GM12875 (cell line): ENCODE data around the gene IL1RAPL2.
"Not testable (repeated sequence)": the region's sequence is repeated elsewhere in the genome, so short reads cannot be mapped to it uniquely, and the experiment has no call there.

Source experiments
- H3K4me3 ChIP-seq: one replicate; pipeline ENCODE4 v1.5.1; 2011; ENCODE audit warnings: low read depth, low read length, control low read depth
- TF ChIP-seq, protein P1 (sequence below): IDR thresholded peaks from 2 replicates; pipeline ENCODE4 v1.5.1; 2011; ENCODE audit warnings: low read depth, mild to moderate bottlenecking, control low read depth, inconsistent platforms, low read length, moderate library complexity, borderline replicate concordance; ENCODE audit not compliant: insufficient read depth

IL1RAPL2 gene

DNA sequence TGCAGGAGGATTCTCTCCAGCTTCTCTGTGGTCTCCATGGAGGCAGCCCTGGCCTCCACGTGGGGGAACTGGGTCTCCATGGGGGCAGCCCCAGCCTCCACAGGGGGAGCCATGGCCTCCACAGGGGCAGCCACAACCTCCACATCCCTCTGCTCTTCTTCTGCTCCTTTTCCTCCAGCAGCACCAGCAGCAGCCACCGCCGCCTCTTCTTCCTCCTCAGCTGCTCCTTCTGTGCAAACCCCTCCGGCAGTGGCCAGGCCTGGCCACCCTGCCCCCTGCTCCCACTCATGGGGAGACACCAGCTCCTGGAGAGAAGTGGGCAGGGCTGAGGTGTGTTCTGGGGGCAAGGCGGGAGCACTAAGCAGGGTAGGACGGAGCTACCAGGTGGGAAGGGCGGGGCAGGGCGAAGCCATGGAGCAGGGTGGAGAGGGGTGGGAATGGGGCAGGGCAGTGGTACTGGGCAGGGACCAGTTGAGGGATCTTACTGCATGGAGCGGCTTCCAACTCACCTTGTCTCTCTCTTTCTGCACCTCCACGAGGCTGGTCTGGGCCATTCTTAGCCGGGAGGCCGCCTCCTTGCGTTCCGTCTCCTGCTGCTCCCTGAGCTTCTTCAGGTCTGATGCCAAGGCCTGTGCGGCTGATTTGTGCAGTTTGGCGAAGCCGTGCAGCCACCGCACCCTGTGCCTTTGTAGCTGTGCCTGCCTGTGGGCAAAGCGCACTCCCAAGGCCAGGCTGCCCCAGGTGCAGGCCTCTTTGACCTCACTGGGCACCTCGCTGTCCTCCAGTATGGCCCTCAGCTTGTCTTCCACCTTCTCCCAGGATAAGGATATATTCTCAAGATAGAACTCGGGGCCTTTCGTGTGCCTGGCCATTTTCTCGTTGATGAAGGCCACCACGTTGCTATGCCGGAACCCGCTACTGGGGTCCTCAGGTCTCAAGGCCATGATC, 653.7 kb downstream of the IL1RAPL2 start:
- TF ChIP-seq, protein P1, sequence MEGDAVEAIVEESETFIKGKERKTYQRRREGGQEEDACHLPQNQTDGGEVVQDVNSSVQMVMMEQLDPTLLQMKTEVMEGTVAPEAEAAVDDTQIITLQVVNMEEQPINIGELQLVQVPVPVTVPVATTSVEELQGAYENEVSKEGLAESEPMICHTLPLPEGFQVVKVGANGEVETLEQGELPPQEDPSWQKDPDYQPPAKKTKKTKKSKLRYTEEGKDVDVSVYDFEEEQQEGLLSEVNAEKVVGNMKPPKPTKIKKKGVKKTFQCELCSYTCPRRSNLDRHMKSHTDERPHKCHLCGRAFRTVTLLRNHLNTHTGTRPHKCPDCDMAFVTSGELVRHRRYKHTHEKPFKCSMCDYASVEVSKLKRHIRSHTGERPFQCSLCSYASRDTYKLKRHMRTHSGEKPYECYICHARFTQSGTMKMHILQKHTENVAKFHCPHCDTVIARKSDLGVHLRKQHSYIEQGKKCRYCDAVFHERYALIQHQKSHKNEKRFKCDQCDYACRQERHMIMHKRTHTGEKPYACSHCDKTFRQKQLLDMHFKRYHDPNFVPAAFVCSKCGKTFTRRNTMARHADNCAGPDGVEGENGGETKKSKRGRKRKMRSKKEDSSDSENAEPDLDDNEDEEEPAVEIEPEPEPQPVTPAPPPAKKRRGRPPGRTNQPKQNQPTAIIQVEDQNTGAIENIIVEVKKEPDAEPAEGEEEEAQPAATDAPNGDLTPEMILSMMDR: no peak
- no peak overlapping the region for H3K4me3 ChIP-seq

DNA sequence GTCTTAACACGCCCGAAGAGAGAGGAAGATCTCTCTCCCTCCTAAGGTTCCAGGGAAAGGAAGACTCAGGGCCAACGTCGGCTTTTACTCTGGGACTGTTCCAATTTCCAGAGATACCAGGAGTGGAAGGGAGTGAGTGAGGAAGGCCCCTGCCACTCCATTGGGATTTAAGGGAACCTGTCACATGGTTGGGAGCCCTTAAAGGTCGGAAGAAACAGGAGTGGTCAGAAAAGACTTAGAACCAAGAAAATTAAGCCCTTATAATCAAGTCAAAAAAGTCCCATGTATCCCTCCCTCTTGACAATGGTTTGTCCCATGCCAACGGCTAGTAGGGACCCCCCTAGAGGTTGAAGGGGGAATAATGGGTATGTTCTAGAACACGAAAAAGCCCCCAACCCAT, 654.6 kb downstream of the IL1RAPL2 start, which contains the start of gene TEX13A:
Gene TEX13A, minus strand, starts transcription at position 59 of the 400 bp plus-strand sequence. CDS start 297 bp downstream, outside the sequence.
- TF ChIP-seq, protein P1: no peak
- H3K4me3 ChIP-seq: no peak within 1 kb of the TSS

DNA sequence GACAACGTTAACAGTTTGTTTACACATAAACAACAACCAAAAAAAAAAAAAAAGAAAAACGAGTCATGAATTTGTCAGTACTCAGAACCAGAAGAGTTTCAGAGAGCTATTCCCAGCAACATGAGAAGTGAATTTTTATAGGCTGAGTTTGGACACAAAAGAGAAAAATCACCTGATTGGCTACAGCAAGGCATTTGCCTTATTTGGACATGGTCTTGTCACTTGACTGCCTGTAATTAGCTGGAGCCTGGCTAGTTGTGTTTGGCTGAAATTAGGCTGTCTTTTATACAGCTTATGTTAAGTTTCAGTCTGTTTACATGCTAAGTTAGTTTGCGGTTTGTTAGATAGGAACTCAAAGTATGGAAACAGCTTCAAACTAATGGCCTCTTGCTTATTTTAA, 655.4 kb downstream of the IL1RAPL2 start:
- no peak overlapping the region for H3K4me3 ChIP-seq
- TF ChIP-seq, protein P1: no peak

DNA sequence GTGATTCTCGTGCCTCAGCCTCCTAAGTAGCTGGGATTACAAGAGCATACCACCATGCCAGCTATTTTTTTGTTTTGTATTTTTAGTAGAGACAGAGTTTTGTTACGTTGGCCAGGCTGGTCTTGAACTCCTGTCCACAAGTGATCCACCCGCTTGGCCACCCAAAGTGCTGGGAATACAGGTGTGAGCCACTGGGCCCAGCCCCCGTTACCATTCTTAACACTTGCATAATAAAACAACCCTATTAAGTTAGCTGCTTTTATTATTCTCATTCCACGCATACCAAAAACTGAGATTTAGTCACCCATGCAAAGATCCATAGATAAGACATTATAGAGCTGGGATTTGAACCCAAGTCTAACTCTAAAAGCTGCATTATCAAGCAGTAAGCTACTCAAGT, 660.5 kb downstream of the IL1RAPL2 start:
- no peak overlapping the region for H3K4me3 ChIP-seq
- TF ChIP-seq, protein P1: no peak

GRCh38 chrX:105228602-105229001, 662.6 kb downstream of the IL1RAPL2 start:
- H3K4me3 ChIP-seq: no peak overlapping the region
- TF ChIP-seq, protein P1: no peak

DNA sequence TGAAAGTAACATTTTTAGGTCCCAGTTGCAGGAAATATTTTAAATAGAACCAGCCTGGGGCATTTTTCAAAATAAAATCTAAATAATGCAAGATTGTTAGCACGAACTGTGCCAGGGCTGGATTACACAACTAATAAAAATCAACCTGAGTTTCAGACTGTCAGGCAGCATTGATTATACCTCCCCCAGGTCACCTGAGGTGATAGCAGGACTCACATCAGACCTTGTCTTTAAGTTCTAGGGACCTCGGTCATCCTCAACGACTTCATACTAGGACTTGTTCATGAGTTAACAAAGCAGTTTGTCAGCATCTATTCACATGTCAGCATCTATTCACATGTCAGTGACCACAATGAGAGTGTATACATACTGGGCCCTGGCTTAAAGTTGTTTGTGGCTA, 663.1 kb downstream of the IL1RAPL2 start:
- H3K4me3 ChIP-seq: no peak overlapping the region
- TF ChIP-seq, protein P1: no peak

DNA sequence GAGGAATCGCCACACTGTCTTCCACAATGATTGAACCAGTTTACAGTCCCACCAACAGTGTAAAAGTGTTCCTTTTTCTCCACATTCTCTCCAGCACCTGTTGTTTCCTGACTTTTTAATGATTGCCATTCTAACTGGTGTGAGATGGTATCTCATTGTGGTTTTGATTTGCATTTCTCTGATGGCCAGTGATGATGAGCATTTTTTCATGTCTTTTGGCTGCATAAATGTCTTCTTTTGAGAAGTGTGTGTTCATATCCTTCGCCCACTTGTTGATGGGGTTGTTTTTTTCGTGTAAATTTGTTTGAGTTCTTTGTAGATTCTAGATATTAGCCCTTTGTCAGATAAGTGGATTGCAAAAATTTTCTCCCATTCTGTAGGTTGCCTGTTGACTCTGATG, 671.4 kb downstream of the IL1RAPL2 start:
- not testable (repeated sequence) for H3K4me3 ChIP-seq
